ENCODE measurements around the gene SUCLG2. TPM values are rescaled to one million over a fixed set of nuclear protein-coding genes. Genes with fewer than 3 reads are reported as not detected.

Gene SUCLG2, protein sequence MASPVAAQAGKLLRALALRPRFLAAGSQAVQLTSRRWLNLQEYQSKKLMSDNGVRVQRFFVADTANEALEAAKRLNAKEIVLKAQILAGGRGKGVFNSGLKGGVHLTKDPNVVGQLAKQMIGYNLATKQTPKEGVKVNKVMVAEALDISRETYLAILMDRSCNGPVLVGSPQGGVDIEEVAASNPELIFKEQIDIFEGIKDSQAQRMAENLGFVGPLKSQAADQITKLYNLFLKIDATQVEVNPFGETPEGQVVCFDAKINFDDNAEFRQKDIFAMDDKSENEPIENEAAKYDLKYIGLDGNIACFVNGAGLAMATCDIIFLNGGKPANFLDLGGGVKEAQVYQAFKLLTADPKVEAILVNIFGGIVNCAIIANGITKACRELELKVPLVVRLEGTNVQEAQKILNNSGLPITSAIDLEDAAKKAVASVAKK
- 35.6 TPM for polyA plus RNA-seq (2012; ENCODE audit: missing spikeins)

DNA sequence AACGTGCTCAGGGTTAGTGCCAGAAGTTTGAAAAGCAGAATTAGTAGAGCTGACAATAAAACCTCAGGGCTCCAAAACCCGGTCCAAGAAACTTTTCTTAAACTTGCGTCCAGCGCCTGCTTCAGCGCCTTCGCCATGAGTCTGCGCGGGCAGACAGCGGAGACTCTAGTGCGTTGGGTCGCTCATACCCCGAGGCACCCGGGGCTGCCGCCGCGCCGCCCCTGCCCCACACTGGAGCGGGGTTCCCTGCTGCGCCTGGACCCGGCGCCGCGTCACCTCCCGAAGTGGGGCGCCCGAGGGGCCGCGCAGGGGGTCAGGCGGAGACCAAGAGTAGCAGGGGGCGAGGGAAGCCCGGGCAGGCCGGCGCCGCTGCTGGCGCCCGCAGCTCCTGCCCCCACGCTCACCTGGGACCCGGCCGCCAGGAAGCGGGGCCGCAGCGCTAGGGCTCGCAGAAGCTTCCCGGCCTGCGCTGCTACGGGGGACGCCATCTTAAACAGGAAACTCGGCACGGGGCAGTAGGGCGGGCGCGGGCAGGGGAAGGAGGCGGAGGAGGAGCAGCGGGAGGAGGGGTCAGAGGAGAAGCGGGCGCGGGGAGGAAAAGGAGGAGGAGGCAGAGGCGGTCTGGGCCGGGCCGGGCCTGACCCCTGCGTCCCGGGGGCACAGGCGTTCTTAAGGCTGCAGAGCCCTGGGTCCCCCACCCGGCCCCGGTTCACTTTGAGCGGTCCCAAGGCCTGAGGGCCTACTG is at the start of gene SUCLG2:
Gene SUCLG2 (minus strand): TSS at position 514 of the 745 bp plus-strand sequence. CDS start 26 bp downstream, at position 488.
- peak; percentile 83 for FAIRE-seq
- TF ChIP-seq POLR2AphosphoS5 (IDR thresholded peaks at IDR 0.05; ENCODE audit: low read depth, low read length) = peak; percentile 41; the same call in 1 of the 2 replicates
- TF ChIP-seq POLR2A (IDR thresholded peaks at IDR 0.05; ENCODE audit: low read depth, low read length) = peak; percentile 88
- TF ChIP-seq TAF1 (IDR thresholded peaks at IDR 0.05; ENCODE audit: borderline replicate concordance, low read depth, low read length) = peak; percentile 96

DNA sequence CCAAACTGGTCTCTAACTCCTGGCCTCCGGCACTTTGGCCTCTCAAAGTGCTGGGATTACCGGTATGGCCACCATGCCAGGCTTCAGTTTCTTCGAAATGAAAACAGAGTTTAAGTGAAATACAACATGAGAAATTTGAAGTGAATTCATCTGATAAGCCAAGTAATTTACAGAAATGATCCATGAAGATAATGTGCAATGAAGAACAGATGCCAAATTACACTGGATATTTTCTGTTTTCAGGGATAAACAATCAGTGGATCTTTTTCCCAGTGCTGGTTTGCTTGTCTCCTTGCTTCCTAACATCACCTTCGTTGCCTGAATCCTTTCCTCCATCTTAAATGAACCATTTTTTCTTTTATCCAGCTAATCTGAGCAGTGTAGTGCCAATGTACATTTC is 46.2 kb upstream of the SUCLG2 start:
- no peak for TF ChIP-seq POLR2AphosphoS5 (IDR thresholded peaks at IDR 0.05; ENCODE audit: low read depth, low read length)
- no peak for DNase-seq (ENCODE audit: insufficient read length)
- no peak for FAIRE-seq

More for the DNA sequence above, at the start of gene SUCLG2:
- peak; percentile 40 for DNase-seq (ENCODE audit: insufficient read length)

DNA sequence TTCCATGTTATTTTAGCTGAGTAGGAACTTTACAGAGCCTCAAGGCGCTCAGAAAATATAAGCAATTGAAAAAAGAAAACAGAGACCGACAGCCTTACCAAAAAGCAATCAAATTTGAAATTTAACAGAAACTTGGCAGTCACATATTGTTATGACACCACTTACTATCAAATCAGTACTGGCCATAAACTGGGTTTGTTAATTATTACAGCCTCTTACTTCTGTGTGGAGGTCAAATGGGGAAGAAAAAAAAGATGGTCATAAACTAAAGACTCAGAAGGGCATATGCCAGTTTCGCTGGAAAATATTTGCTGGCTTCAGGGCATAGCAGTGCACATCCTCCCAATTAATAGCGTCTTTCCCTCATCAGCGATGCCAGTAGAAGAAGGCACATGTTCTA is 45.5 kb upstream of the SUCLG2 start:
- FAIRE-seq (no peak), DNase-seq (ENCODE audit: insufficient read length) (no peak)
- TF ChIP-seq POLR2A (IDR thresholded peaks at IDR 0.05; ENCODE audit: low read depth, low read length) = no peak
- no peak for TF ChIP-seq TAF1 (IDR thresholded peaks at IDR 0.05; ENCODE audit: borderline replicate concordance, low read depth, low read length)

DNA sequence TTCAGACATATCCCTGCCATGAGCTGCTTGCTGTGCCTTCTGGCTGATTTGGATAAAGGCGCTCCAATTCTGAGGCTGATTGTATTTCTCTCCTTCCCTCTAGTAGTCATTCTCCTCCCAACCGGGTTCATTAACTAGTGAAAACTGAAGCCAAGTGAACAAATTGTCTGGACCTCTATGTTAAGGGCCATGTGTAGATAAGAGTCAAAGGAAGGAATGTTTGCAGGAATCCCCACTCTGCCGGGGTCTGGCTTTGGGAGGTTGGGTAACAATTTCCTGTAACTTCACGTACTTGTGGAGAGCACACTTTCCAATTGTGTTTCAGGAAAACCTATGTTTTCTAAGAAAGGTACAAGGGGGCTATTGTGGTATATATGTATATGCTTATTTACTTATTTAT is 38.2 kb upstream of the SUCLG2 start:
- DNase-seq (ENCODE audit: insufficient read length) (no peak), FAIRE-seq (no peak)
- no peak for TF ChIP-seq POLR2A (IDR thresholded peaks at IDR 0.05; ENCODE audit: low read depth, low read length)
- TF ChIP-seq POLR2AphosphoS5 (IDR thresholded peaks at IDR 0.05; ENCODE audit: low read depth, low read length) = no peak
- TF ChIP-seq TAF1 (IDR thresholded peaks at IDR 0.05; ENCODE audit: borderline replicate concordance, low read depth, low read length) = no peak

DNA sequence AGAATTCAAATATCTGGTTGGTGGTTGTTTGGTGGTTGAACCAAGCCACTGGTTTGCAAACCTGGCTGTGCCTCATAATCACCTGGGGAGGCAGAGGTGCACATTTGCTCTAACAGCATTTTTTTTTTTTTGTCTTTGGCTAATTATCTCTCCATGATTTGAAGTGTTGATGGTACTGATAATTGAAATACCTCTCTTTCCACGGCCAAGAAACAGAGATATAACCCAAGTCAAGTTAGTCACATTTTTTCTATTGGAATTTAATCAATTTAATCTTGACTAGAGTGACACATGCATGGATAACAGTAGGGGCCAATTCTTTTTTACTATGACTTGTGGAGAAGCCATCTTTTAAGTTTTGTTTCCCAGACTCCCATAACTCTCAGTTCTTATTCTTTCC is 37.5 kb upstream of the SUCLG2 start:
- FAIRE-seq = no peak
- TF ChIP-seq TAF1 (IDR thresholded peaks at IDR 0.05; ENCODE audit: borderline replicate concordance, low read depth, low read length) (no peak), POLR2AphosphoS5 (IDR thresholded peaks at IDR 0.05; ENCODE audit: low read depth, low read length) (no peak), POLR2A (IDR thresholded peaks at IDR 0.05; ENCODE audit: low read depth, low read length) (no peak)
- DNase-seq (ENCODE audit: insufficient read length) = no peak

DNA sequence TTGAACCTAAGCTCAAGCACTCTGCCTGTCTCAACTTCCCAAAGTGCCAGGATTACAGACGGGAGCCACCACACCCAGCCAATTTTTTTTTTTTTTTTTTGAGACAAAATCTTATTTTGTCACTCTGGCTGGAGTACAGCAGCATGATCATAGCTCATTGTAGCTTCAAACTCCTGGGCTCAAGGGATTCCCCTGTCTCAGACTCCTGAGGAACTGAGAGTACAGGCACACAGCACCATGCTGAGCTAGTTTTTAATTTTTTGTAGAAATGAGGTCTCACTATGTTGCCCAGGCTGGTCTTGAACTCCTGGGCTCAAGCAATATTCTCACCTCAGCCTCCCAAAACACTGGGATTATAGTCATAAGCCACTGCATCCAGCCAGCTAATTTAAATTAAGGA is 36.8 kb upstream of the SUCLG2 start:
- TF ChIP-seq POLR2A (IDR thresholded peaks at IDR 0.05; ENCODE audit: low read depth, low read length) (no peak), POLR2AphosphoS5 (IDR thresholded peaks at IDR 0.05; ENCODE audit: low read depth, low read length) (no peak), TAF1 (IDR thresholded peaks at IDR 0.05; ENCODE audit: borderline replicate concordance, low read depth, low read length) (no peak)
- no peak for DNase-seq (ENCODE audit: insufficient read length)

DNA sequence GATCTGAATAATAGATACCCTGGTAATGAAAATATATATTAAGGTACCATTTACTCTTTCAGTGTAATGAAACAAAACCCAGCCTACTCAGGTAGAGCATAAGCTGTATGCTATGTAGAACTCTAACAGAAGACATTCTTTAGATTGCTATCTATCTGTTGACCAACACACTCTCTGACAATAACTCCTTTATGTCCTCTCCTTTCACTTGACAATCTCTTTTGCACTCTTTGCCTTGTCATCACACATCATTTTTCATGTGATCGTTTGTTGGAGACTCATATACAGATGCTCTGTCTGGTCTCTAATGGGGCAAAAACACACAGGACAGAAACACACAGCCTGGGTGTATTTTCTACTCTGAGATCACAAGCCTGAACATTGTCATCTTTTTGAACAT is 35.4 kb upstream of the SUCLG2 start:
- FAIRE-seq = no peak
- TF ChIP-seq POLR2AphosphoS5 (IDR thresholded peaks at IDR 0.05; ENCODE audit: low read depth, low read length) (no peak), TAF1 (IDR thresholded peaks at IDR 0.05; ENCODE audit: borderline replicate concordance, low read depth, low read length) (no peak), POLR2A (IDR thresholded peaks at IDR 0.05; ENCODE audit: low read depth, low read length) (no peak)
- no peak for DNase-seq (ENCODE audit: insufficient read length)

More for the DNA sequence above, 36.8 kb upstream of the SUCLG2 start:
- no peak for FAIRE-seq

DNA sequence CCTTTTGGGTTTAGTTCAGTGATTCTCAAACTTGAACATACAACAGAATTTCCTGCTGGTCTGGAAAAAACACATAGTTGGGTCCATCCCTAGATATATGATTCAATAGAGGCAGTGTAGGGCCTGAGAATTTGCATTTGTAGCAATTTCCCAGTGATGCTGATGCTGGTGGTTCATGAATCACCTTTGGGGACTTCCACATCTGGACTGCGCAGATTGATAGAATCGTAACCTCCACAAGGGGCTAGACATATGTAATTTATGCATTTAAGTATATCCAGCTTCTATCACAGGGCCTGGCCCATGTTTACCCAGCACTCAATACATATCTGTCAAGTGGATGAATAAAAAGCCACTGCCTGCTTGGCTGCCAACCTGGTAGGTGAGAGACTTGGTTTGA is 33.8 kb upstream of the SUCLG2 start:
- DNase-seq (ENCODE audit: insufficient read length) (no peak), FAIRE-seq (no peak)
- TF ChIP-seq POLR2A (IDR thresholded peaks at IDR 0.05; ENCODE audit: low read depth, low read length) (no peak), POLR2AphosphoS5 (IDR thresholded peaks at IDR 0.05; ENCODE audit: low read depth, low read length) (no peak), TAF1 (IDR thresholded peaks at IDR 0.05; ENCODE audit: borderline replicate concordance, low read depth, low read length) (no peak)

DNA sequence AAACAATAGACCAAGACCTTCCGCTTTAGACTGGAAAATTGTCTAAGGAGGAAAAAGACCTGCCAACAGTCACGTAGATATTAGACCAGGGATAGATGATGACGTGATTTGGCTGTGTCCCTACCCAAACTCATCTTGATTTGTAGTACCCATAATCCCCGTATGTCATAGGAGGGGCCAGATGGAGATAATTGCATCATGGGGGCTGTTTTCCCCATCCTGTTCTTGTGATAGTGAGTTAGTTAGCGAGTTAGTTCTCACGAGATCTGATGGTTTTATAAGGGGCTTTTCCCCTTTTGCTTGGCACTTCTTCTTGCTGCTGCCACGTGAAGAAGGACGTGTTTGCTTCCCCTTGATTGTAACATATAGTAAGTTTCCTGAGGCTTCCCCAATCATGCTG is 31.7 kb upstream of the SUCLG2 start:
- no peak for TF ChIP-seq POLR2A (IDR thresholded peaks at IDR 0.05; ENCODE audit: low read depth, low read length)
- no peak for TF ChIP-seq POLR2AphosphoS5 (IDR thresholded peaks at IDR 0.05; ENCODE audit: low read depth, low read length)
- TF ChIP-seq TAF1 (IDR thresholded peaks at IDR 0.05; ENCODE audit: borderline replicate concordance, low read depth, low read length) = no peak
- DNase-seq (ENCODE audit: insufficient read length) = no peak
- FAIRE-seq = no peak

DNA sequence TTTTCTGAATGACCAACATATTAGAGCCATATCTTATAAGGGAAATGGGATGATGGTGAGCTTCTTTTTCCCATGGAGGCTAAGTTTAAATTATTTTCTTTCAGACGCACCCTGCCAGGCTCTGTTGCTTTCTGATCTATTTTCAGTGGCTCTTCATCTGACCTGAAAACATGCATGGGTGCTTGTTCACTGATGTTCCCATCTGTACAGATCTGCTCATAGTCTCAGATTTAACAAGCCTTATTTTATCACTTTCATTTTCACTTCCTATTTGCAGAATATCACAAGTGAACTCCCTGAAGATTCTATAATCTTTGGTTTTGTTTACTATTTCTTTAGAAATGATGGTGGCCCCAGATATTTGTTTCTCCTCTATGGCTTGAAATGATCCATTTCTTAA is 31.1 kb upstream of the SUCLG2 start:
- TF ChIP-seq POLR2A (IDR thresholded peaks at IDR 0.05; ENCODE audit: low read depth, low read length) (no peak), POLR2AphosphoS5 (IDR thresholded peaks at IDR 0.05; ENCODE audit: low read depth, low read length) (no peak), TAF1 (IDR thresholded peaks at IDR 0.05; ENCODE audit: borderline replicate concordance, low read depth, low read length) (no peak)
- peak; percentile 92 for FAIRE-seq
- DNase-seq (ENCODE audit: insufficient read length) = no peak

DNA sequence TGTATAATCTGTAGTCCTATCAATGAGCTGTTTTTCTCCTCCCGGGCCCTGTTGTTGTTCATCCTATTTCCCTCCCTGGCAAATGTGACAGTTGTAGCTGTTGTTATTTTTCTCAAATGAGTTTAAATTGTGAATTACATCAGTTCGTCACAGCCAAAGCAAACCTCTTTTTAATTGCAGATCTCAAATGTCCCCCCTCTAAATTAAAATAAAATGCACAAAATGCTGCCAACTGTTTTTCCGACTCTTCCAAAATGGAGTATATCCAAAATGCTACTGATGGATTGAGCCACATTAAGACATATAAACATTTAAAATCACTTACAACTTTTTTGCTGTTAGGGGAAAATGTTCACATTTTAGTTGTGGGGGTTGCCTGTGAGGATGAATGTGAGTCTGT is 29.8 kb upstream of the SUCLG2 start:
- FAIRE-seq (peak; percentile 60), DNase-seq (ENCODE audit: insufficient read length) (no peak)
- TF ChIP-seq POLR2A (IDR thresholded peaks at IDR 0.05; ENCODE audit: low read depth, low read length) (no peak), POLR2AphosphoS5 (IDR thresholded peaks at IDR 0.05; ENCODE audit: low read depth, low read length) (no peak)

DNA sequence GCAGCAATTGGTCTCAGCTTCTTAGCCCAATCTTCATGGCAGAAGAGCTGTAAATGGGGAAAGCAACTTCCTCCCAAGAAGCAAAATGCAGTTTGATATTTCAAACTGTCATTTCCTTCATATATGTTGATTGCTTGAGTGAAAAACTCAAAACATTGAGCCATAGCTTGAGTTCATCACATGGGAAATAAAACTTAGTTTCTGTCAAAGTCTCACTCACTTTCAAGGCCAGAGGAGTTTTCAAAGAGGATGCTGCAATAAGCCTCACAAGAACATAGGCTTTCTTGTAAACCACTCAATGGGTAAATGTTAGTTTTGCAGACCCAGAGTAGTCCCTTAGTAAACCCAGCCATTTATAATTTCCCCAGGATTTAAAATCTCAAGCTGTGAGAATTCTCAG is 29.1 kb upstream of the SUCLG2 start:
- no peak for DNase-seq (ENCODE audit: insufficient read length)
- no peak for FAIRE-seq
- TF ChIP-seq POLR2A (IDR thresholded peaks at IDR 0.05; ENCODE audit: low read depth, low read length) = no peak
- no peak for TF ChIP-seq POLR2AphosphoS5 (IDR thresholded peaks at IDR 0.05; ENCODE audit: low read depth, low read length)
- TF ChIP-seq TAF1 (IDR thresholded peaks at IDR 0.05; ENCODE audit: borderline replicate concordance, low read depth, low read length) = no peak

All from GM12892 (cell line).